ENCODE results near the gene ADIPOQ. TPM values are rescaled to one million over a fixed set of nuclear protein-coding genes. Genes with fewer than 3 reads are reported as not detected.
"Not testable (repeated sequence)": the region's sequence is repeated elsewhere in the genome, so short reads cannot be mapped to it uniquely, and the experiment has no call there.

ADIPOQ gene
- polyA plus RNA-seq, 1 donor (not counting 4 experiments of a cell fraction or from before 2014, with no cell fraction given), result not detected

- Histone ChIP-seq H3K27ac (ENCODE audit: control insufficient read depth, insufficient read depth, low read length) (no peak overlapping the region), H3K9me1 (ENCODE audit: control insufficient read depth, extremely low read depth, insufficient read depth, low read length) (no peaks in the 10 kb centered on the region), H3K27me3 (ENCODE audit: control insufficient read depth, extremely low read depth, insufficient read depth, low read length) (no peaks in the 10 kb centered on the region), H3K79me2 (ENCODE audit: control insufficient read depth, insufficient read depth, low read length) (no peaks in the 10 kb centered on the region), H2AFZ (ENCODE audit: control insufficient read depth, low read length) (no peak overlapping the region), H3K4me2 (ENCODE audit: control insufficient read depth, extremely low read depth, insufficient read depth, low read depth, low read length) (no peak overlapping the region), H3K4me1 (ENCODE audit: control insufficient read depth, extremely low read depth, insufficient read depth, low read length) (peaks cover 21% of the 10 kb centered on the region), H4K20me1 (ENCODE audit: control insufficient read depth, extremely low read depth, insufficient read depth, low read length) (no peaks in the 10 kb centered on the region), H3K4me3 (ENCODE audit: control insufficient read depth in 2 of 3, extremely low read depth in 1 of 3, insufficient read depth in 2 of 3, low read depth in 1 of 3, low read length in 3 of 3) (no peak overlapping the region), H3K9ac (ENCODE audit: control insufficient read depth, extremely low read depth, insufficient read depth, low read length) (no peak overlapping the region), H3K9me3 (ENCODE audit: control insufficient read depth, low read depth, low read length) (no peaks in the 10 kb centered on the region), H3K36me3 (ENCODE audit: control insufficient read depth in 2 of 2, extremely low read depth in 1 of 2, insufficient read depth in 2 of 2, low read length in 2 of 2) (no peaks in the 10 kb centered on the region)
- dilution Hi-C loops (cut with MboI; ENCODE audit: extremely low pct_ligation_motif_present, low sequenced_read_pairs), result no loop called here
- FAIRE-seq (no peak), DNase-seq (ENCODE audit: low read depth, low spot score) (no peak)
- TF ChIP-seq CTCF (optimal IDR thresholded peaks at IDR 0.05 in 1 of 3, IDR thresholded peaks at IDR 0.05 in 1 of 3, conservative IDR thresholded peaks at IDR 0.05 in 1 of 3; ENCODE audit: extremely low read depth in 1 of 3, insufficient read depth in 2 of 3, low read length in 3 of 3) (no peak), EZH2 (IDR thresholded peaks at IDR 0.05; ENCODE audit: low read length) (no peak)
Measured at GRCh38 chr3:186886202-186886981, 43.9 kb downstream of the ADIPOQ start.

GRCh38 chr3:186887507-186887938 is 45.0 kb downstream of the ADIPOQ start:
- dilution Hi-C loops (cut with MboI; ENCODE audit: extremely low pct_ligation_motif_present, low sequenced_read_pairs); H3K27me3 ChIP-seq (ENCODE audit: control insufficient read depth, extremely low read depth, insufficient read depth, low read length); H3K9me3 ChIP-seq (ENCODE audit: control insufficient read depth, low read depth, low read length); H3K4me2 ChIP-seq (ENCODE audit: control insufficient read depth, extremely low read depth, insufficient read depth, low read depth, low read length); H3K36me3 ChIP-seq (ENCODE audit: control insufficient read depth in 2 of 2, extremely low read depth in 1 of 2, insufficient read depth in 2 of 2, low read length in 2 of 2); H3K9me1 ChIP-seq (ENCODE audit: control insufficient read depth, extremely low read depth, insufficient read depth, low read length); H4K20me1 ChIP-seq (ENCODE audit: control insufficient read depth, extremely low read depth, insufficient read depth, low read length); DNase-seq (ENCODE audit: low read depth, low spot score); FAIRE-seq; H3K9ac ChIP-seq (ENCODE audit: control insufficient read depth, extremely low read depth, insufficient read depth, low read length); H3K79me2 ChIP-seq (ENCODE audit: control insufficient read depth, insufficient read depth, low read length); H3K27ac ChIP-seq (ENCODE audit: control insufficient read depth, insufficient read depth, low read length); H3K4me3 ChIP-seq (ENCODE audit: control insufficient read depth in 2 of 3, extremely low read depth in 1 of 3, insufficient read depth in 2 of 3, low read depth in 1 of 3, low read length in 3 of 3); H2AFZ ChIP-seq (ENCODE audit: control insufficient read depth, low read length): not testable (repeated sequence)
- H3K4me1 ChIP-seq (ENCODE audit: control insufficient read depth, extremely low read depth, insufficient read depth, low read length), result peaks cover 14% of the 10 kb centered on the region
